ENCODE measurements around the gene SNAP29. TPM values are rescaled to one million over a fixed set of nuclear protein-coding genes. Genes with fewer than 3 reads are reported as not detected.

SNAP29 gene
- total RNA-seq, 1 donor from 2014 or later = 24.3 TPM

GRCh38 chr22:20909543-20910303, 50.9 kb downstream of the SNAP29 start:
- H3K27me3 ChIP-seq = no peaks in the 10 kb centered on the region
- intact Hi-C loops (cut with DNase I) = no loop called here
- DNase-seq = no peak
- no peaks in the 10 kb centered on the region for H3K36me3 ChIP-seq
- no peak for ATAC-seq
- no peaks in the 10 kb centered on the region for H3K9me3 ChIP-seq
- no peak overlapping the region for H3K4me3 ChIP-seq
- H3K27ac ChIP-seq = no peak overlapping the region
- TF ChIP-seq CTCF (IDR thresholded peaks at IDR 0.05) = no peak
- no peaks in the 10 kb centered on the region for H3K4me1 ChIP-seq

GRCh38 chr22:20912494-20912893, 53.7 kb downstream of the SNAP29 start:
- H3K27ac ChIP-seq = no peak overlapping the region
- H3K4me3 ChIP-seq = no peak overlapping the region
- no peak for TF ChIP-seq CTCF (IDR thresholded peaks at IDR 0.05)
- no peaks in the 10 kb centered on the region for H3K27me3 ChIP-seq
- H3K36me3 ChIP-seq = no peaks in the 10 kb centered on the region
- intact Hi-C loops (cut with DNase I) = no loop called here
- H3K4me1 ChIP-seq = peaks cover 8% of the 10 kb centered on the region
- H3K9me3 ChIP-seq = no peaks in the 10 kb centered on the region
- DNase-seq (peak; percentile 5), ATAC-seq (no peak)

- no peaks in the 10 kb centered on the region for H3K27me3 ChIP-seq
- no peaks in the 10 kb centered on the region for H3K9me3 ChIP-seq
- TF ChIP-seq CTCF (IDR thresholded peaks at IDR 0.05) = peak; percentile 93
- peak; percentile 99 for DNase-seq
- peak; percentile 99 for ATAC-seq
- H3K36me3 ChIP-seq = no peaks in the 10 kb centered on the region
- H3K27ac ChIP-seq = peak within 1 kb of the TSS; percentile 89
- H3K4me3 ChIP-seq = peak within 1 kb of the TSS; percentile 73
- intact Hi-C loops (cut with DNase I) = no loop called here
- H3K4me1 ChIP-seq = peaks cover 16% of the 10 kb centered on the region
Observed at GRCh38 chr22:20916916-20917810, 58.4 kb downstream of the SNAP29 start, which contains the start of gene CRKL. CRKL (plus strand) TSS chr22:20917407; CDS start chr22:20917935, 528 bp downstream.

- Histone ChIP-seq H3K9me3 (no peaks in the 10 kb centered on the region), H3K27ac (peak overlapping the region; percentile 44), H3K36me3 (no peaks in the 10 kb centered on the region), H3K4me3 (peak overlapping the region; percentile 73), H3K27me3 (no peaks in the 10 kb centered on the region), H3K4me1 (peaks cover 16% of the 10 kb centered on the region)
- ATAC-seq = no peak
- DNase-seq = peak; percentile 38
- no peak for TF ChIP-seq CTCF (IDR thresholded peaks at IDR 0.05)
- intact Hi-C loops (cut with DNase I) = no loop called here
Observed at GRCh38 chr22:20918663-20919218, 59.9 kb downstream of the SNAP29 start.

- no peak for TF ChIP-seq CTCF (IDR thresholded peaks at IDR 0.05)
- no peaks in the 10 kb centered on the region for H3K27me3 ChIP-seq
- H3K4me3 ChIP-seq = peak overlapping the region; percentile 73
- DNase-seq = no peak
- no peaks in the 10 kb centered on the region for H3K36me3 ChIP-seq
- no peaks in the 10 kb centered on the region for H3K9me3 ChIP-seq
- H3K27ac ChIP-seq = no peak overlapping the region
- ATAC-seq = no peak
- H3K4me1 ChIP-seq = peaks cover 16% of the 10 kb centered on the region
- intact Hi-C loops (cut with DNase I) = no loop called here
Observed at GRCh38 chr22:20919718-20920117, 60.9 kb downstream of the SNAP29 start.
